Suprapubic skin (tissue), 3 donors: ENCODE data around the gene IGF1.

Source experiments
- EP300 ChIP-seq: sonication (generic); formaldehyde crosslinking; IDR thresholded peaks from one replicate; pipeline ENCODE4 v1.6.1; 2017; ENCODE audit warnings: antibody characterized with exemption
- POLR2A ChIP-seq, 2 donors: fragments of 450-650 bp; IDR thresholded peaks; one replicate each; pipeline ENCODE4 v1.6.1; 2017; ENCODE audit warnings: antibody characterized with exemption in 2 of 2, mild to moderate bottlenecking in 2 of 2, moderate library complexity in 2 of 2
- TF ChIP-seq, protein P1 (sequence below), 2 donors: fragments of 200-600 bp in 1 of 2; fragments of 450-650 bp in 1 of 2; sonication (generic) in 1 of 2; IDR thresholded peaks; one replicate each; pipeline ENCODE4 v1.5.1; 2016 to 2019; ENCODE audit warnings: antibody characterized with exemption in 2 of 2, mild to moderate bottlenecking in 1 of 2, moderate library complexity in 1 of 2

GRCh38 chr12:102481705-102482425, 1.5 kb upstream of the IGF1 start:
- TF ChIP-seq POLR2A (IDR thresholded peaks at IDR 0.05) = no peak
- TF ChIP-seq, protein P1, sequence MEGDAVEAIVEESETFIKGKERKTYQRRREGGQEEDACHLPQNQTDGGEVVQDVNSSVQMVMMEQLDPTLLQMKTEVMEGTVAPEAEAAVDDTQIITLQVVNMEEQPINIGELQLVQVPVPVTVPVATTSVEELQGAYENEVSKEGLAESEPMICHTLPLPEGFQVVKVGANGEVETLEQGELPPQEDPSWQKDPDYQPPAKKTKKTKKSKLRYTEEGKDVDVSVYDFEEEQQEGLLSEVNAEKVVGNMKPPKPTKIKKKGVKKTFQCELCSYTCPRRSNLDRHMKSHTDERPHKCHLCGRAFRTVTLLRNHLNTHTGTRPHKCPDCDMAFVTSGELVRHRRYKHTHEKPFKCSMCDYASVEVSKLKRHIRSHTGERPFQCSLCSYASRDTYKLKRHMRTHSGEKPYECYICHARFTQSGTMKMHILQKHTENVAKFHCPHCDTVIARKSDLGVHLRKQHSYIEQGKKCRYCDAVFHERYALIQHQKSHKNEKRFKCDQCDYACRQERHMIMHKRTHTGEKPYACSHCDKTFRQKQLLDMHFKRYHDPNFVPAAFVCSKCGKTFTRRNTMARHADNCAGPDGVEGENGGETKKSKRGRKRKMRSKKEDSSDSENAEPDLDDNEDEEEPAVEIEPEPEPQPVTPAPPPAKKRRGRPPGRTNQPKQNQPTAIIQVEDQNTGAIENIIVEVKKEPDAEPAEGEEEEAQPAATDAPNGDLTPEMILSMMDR (IDR thresholded peaks at IDR 0.05) = no peak
- TF ChIP-seq EP300 = no peak
